GM21723 (cell line): ENCODE measurements around the gene SH2D3A.
"Not testable (repeated sequence)": the region's sequence is repeated elsewhere in the genome, so short reads cannot be mapped to it uniquely, and the experiment has no call there.

ENCODE experiments used
- ATAC-seq: cut with Tn5 transposase; IDR thresholded peaks from one replicate; pipeline ENCODE4 v1.9.1; 2021; ENCODE audit warnings: mild to moderate bottlenecking, moderate library complexity; ENCODE audit not compliant: unreplicated experiment

The SH2D3A gene

DNA sequence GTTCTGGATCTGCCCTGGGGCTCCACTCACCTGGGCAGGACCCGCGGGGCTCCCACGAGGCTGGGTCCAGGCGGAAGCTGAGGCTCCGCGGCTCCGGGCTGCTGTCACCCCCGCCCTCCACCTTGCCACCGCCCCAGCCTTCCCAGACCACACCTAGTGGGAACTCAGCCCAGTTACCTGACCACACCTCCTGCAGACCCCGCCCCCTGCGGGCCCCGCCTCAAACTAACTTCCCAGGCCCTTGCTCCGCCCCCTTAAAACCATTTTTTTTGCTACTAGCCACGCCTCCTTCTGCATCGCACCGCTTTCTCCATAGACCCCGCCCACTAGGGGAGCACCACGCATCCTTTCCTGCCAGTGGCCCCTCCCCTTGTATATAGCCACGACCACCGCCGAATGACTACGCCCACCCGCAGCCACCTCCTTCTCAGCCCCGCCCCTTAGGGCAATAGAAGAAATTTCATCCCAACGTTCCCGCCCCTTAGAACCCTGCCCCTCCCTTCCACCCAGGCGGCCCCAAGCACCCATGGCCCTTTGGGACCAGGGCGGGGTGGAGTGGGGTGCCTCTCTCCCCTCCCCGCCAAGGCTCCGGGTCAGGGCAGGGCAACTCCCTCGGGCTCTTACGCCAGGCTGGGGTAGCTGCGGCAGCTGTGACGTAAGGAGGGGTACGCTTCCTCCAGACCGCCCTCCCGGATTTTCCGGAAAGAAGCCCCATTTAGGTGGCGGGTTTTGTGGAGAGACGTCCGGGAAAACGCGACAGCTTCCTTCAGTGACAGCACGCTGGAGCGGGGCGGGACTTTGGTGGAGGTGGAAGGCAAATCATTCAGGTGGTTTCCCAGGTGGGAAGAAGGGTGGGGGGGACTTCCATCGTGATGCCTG is at the start of gene SH2D3A:
SH2D3A (minus strand) TSS at position 79 of the 879 bp plus-strand sequence. CDS start 3,687 bp downstream, outside the sequence.
- peak; percentile 68 for ATAC-seq

DNA sequence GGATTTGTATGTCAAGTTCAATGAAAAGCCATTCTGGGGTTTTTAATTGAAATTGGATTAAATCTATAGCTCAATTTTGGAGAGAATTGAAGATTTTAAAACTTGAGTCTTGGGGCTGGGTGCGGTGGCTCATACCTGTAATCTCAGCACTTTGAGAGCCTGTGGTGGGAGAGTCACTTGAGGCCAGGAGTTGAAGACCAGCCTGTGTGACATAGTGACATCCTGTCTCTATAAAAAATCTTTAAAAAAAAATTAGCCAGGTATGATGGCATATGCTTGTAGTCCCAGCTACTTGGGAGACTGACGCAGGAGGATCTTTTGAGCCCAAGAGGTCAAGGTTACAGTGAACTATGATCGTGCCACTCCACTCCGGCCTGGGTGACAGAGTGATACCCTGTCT is 46.4 kb upstream of the SH2D3A start:
- no peak for ATAC-seq

DNA sequence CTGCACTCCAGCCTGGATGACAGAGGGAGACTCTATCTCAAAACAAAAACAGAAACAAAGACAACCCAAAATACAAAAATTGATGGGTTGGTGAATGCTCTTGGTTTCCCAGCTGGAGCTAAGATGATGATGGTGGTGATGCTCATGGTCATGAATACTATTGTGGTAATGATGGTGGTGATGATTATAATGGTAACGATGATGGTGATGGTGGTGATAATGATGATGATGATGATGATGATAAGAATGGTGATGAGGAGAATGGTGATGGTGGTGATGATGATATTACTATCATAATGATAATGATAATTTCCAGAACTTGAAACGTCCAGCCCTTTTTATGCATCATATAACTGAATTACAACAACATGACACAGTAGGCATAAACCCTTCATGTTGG is 45.4 kb upstream of the SH2D3A start:
- ATAC-seq: no peak

DNA sequence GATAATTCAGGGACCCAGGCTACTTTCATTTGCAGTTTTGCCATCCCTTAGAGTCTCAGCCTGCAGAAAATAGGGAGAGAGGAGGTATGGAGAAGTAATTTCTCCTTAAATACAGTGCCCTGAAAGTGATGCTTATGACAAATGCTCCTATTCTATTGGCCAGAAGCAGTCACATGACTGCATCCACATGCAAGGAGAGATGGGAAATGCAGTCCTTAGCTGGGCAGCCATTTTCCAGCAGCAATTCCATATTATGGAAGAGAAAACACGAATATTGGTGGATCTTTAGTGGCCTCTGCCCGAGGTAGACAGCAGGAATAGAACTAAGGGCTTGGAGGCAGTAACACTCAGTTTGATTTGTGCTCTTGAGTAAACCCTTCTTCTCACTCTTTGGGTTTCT is 44.7 kb upstream of the SH2D3A start:
- no peak for ATAC-seq

DNA sequence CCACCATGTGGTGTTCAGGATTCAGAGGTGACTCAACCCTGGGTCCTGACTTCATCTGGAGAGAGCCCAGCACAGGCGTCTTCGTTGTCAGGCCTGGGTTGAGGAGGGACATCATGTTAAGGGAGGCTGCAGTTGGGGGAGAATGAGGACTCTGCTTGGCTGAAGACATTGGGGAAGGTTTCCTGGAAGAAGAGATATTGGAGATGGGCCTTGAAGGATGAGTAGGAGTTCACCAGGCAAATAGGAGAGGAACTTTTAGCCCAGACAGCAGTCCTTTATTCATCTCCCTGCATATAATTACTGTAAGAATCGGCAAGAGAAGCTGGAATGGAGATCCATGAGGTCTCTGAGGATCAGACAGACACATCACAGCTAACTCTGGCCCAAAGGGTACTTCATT is 44.1 kb upstream of the SH2D3A start:
- no peak for ATAC-seq

DNA sequence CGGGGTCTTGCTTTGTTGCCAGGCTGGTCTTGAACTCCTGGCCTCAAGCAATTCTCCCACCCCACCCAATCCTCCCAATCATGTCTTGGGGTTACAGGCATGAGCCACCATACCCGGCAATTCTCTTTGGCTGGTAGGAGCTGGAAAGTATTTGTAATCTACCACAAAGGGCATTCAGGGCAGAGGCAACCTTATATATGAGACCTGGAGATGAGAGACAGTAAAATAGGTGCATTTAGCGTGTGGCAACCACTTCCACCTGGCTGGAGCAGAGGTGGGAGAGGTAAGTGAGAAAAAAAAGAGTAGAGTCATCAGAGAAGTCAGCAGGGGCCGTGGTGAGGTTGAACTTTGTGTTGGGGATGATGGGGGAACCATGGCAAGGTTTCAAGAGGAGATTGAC is 42.0 kb upstream of the SH2D3A start:
- no peak for ATAC-seq

DNA sequence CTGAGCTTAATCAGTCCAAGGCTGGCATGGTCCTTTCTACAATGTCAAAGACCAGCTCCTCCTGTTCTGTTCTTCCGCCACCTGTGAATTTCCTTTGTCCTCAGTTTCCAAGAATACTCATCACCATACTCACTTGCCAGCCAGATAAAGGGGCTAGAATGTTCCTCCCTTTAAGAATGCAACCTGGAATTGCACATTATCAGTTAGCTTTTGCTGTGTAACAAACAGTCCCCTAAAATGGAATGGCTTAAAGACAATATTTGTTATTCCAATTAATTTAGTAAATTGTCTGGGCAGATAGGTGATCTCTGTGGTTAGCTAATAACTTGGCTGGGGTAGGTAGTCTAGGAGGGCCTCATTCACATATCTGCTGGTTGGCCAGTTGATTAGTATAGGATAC is 41.3 kb upstream of the SH2D3A start:
- no peak for ATAC-seq

DNA sequence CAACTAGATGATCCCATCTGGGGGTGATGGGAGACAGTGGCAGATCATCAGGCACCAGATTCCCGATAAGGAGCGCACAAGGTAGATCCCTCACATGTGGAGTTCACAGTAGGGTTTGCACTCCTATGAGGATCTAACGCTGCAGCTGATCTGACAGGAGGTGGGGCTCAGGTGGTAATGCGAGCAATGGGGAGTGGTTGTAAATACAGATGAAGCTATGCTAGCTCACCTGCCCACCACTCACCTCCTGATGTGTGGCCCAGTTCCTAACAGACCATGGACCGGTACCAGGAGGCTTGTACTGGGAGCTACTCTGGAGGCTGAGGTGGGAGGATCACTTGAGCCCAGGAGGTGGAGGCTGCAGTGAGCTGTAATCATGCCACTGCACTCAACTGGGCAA is 40.1 kb upstream of the SH2D3A start:
- no peak for ATAC-seq

DNA sequence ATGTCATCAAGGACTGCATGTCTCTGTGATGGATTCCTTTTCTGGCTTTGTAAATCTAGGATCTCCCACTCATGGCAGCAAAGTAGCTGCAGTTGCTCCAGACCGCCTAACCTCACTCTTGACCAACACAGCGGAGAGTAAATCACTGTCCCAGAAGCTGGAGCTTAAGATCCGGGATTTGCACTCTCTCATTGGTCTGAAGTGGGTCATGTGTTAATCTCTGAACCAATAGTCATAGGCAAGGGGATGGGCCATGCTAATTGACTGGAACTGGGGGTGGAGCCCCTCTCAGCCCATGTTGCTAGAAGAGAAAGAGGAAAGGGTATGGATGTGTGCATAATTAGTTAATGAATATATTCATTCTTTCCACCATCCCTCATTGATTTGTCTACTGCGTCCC is 39.3 kb upstream of the SH2D3A start:
- no peak for ATAC-seq

DNA sequence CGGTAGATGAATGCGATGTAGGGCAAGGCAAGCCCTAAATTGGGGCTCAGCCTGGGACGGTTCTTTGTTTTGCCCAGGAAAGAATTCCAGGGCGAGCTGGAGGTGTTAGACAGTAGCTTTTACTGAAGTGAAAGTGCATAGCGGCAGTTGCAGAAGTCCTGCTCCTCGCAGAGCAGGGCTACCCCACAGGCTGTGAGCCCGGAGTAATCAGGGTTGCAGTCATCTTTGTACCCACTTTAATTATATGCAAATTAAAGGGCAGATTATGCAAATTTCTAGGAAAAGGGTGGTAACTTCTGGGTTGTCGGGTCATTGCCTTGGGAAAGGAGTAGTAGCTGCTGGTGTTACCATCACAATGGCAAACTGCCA is 35.8 kb upstream of the SH2D3A start:
- ATAC-seq: no peak

DNA sequence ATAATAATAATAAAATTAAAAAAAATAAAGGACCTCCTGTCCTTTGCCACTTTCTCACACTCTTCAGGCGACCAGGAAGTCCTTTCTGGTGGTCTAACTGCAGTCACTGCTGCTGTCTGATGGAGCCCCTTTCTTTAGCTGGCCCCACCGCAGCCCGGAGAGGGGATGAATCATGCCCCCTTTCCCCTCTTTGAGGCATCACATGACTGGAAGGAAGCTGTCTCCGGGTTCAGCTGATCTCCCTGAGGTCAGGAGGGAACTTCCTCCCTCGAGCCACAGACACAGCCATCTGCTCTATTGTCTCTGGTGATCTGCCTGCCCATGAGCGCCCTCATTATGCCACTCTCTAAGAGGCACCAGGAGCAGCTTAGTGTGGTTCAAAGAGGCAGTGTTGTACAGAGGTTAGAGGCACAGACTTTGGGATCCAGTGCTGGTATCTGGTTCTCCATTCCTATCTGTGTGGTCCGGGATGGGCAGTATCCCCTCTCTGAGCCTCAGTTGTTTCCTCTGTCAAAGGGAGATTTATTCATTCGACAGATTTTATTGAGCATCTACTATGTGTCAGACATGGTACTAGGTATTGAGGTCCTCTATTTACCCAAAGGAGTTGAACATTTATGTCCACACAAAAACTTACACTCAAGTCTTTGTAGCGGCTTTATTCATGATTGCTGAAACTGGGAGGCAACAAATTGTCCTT is 35.3 kb upstream of the SH2D3A start:
- ATAC-seq: no peak

DNA sequence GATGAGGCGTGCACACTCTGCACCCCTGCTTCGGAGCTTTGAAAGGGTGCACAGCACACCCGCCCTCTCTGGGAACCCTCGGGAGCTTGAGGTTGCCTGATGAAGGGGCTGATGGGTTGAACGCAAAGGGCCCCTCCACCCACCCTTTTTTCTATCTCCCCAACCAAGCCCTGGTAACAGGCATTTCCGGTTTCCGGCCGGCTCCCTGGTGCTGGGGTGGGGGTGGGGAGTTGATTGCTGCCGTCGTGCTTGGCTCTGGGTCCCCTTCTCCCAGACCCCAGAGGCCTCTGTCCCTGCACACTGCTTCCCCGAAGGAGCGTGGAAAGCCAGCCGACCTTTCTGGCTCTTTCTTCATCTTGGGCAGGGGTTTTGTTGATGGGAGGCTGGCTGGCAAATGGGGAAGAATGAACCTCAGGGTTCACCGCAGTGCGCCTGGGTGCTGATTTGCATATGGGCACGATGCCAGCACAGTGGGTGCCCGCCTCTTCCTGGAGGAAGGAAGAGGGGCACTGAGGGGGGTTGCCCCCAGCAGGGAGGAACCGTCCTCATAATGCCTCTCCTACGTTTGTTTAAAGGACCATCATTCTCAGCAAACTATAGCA is 34.4 kb upstream of the SH2D3A start:
- no peak for ATAC-seq

DNA sequence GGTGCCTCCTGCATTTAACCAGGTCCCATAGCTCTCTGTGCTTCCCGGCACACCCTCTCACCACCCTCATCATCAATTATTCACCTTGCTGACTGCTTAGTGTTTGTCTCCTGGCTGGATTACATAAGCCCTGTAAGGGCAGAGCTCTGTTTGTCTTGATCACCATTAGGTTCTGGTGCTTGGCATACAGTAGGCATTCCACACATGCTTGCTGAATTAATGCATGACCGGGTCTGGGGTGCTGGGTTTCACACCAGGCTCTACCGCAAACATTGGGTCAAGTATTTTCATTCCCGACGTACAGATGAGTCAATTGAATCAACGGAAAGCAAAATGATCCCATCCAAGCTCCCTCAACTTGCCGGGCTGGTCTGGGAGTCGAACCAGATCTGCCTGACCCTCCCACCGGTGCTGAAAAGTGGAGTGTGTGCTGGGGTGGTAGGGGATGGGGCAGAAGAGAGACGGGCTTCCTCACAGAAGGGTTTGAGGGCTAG is 33.8 kb upstream of the SH2D3A start:
- no peak for ATAC-seq

DNA sequence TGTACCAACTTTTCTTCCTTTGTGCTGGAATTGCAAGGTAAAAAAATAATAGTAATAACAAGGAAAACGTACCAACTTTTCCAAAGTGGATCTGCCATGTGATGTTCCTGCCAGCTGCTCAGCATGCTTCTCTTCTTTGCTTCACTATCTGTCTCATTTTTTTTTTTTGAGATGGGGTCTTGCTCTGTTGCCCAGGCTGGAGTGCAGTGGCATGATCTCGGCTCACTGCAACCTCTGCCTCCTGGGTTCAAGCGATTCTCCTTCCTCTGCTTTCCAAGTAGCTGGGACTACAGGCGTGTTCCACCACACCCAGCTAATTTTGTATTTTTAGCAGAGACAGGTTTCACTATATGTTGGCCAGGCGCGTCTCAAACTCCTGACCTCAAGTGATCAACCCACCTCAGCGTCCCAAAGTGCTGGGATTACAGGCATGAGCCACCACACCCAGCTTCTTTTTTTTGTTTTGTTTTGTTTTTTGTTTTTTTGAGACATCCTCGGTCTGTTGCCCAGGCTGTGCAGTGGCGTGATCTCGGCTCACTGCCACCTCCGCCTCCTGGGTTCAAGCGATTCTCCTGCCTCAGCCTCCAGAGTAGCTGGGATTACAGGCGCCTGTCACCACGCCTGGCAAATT is 33.0 kb upstream of the SH2D3A start:
- not testable (repeated sequence) for ATAC-seq

DNA sequence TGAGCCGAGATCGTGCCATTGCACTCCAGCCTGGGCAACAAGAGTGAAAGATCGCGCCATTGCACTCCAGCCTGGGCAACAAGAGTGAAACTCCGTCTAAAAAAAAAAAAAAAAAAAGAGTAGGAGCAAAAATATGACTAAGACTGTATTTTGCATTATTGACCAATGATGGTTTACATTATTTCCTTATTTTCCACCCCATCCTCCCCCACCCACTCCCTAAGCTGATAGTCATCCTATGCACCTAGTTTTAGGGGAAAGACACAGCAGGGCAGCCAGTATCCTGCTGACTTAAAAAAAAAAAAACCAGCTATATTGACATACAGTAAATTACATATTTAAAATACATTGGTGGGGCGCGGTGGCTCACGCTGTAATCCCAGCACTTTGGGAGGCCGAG is 30.4 kb upstream of the SH2D3A start:
- no peak for ATAC-seq

DNA sequence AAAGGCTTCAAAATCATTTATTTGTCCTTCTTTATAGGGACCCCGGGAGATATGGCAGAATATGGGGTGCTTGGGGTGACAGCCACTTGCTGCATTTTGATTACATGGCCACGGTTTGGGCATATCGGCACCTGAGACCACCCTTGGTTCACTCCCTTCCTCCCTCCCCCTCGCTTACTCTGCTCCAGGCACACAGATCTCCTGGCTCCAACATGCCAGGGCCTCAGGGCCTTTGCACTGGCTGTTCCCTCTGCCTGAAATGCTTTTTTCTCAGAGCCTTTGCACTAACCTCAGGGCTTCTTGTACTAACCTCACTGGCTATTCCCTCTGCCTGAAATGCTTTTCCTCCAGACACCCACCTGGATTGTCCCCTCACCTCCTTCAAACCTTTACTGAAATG is 29.0 kb upstream of the SH2D3A start:
- no peak for ATAC-seq

DNA sequence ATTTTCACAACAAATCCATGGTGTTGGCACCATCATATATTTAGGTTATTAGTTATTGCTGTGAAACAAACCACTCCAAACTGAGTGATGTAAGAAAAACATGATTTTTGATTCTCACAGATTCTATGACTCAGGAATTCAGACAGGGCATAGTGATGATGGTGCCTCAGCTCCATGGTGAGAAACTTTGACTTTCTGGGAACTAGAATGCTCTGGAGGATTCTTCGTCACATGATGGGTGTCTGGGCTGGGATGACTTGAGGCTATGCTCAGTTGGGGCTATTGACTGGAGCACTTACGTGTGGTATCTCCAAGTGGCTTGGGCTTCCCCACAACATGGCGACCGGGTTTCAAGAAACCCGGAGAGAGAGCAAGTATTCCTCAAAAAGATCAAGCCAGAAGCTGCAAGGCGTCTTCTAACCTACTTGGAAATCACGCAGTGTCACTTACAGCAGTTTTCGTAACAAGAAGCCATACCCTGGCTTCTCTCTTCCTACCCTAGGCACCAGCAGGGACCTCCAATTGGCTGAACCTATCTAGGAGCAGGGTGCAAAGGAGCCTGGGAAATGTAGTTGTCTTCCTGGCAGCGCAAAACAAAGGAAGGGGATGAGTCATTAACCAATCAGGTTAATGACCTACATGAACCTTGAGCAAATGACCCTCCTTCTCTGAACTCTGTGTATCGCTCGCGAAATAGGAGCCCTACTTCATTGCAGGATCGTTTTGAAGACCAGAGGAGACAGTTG is 27.6 kb upstream of the SH2D3A start:
- no peak for ATAC-seq

DNA sequence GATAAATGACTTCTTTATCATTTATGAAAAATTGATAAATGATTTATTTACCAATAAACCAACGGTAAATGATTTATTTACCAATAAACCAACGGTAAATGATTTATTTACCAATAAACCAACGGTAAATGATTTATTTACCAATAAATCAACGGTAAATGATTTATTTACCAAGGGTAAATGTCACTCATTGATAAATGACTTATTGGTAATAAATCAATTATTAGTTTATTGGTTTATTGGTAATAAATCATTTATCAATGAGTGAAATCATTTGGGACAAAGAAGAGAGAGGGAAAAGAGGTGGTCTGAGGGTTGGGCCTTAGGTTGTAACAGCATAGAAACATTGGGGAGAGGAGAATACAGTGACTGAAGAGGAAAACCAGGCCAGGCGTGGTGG is 26.7 kb upstream of the SH2D3A start:
- ATAC-seq: no peak

DNA sequence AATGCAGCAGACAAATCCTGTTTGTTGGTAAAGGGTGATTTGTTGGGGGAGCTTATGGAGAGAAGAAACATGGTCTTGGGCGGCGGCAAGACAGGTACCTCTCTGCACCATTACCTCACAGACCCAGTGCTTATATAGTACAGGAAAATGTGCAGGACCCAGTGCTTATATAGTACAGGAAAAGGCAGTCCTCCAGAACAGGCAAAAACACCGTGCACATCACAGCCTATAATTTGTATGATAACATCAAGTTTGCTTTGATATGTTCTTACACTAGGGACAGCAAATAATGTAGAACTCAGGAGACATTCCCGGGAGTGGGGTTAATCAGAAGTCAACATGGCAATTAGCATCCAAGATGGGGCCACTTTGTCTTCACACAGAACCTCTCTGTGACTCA is 26.2 kb upstream of the SH2D3A start:
- no peak for ATAC-seq

DNA sequence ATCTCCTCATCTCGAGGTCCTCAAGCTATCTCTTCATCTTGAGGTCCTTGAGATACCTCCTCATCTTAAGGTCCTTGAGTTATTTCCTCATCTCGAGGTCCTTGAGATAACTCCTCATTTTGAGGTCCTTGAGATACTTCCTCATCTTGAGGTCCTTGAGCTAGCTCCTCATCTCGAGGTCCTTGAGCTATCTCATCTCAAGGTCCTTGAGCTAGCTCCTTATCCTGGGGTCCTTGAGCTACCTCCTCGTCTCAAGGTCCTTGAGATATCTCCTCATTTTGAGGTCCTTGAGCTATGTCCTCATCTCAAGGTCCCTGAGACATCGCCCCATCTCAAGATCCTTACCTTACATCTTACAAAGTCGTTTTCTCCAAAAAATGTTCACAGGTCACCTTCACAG is 24.0 kb upstream of the SH2D3A start:
- ATAC-seq: no peak
